Hepatocyte (in vitro differentiated cells): Measurements from ENCODE around the gene COA1. TPM values are rescaled to one million over a fixed set of nuclear protein-coding genes. Genes with fewer than 3 reads are reported as not detected.

Experiments used
- DNase-seq: peaks from one replicate; pipeline ENCODE4 v3.0.0-alpha.2; 2016; ENCODE audit warnings: low spot score
- H2AFZ ChIP-seq: fragments of 200-600 bp; sonication (generic); 2 replicates; pipeline ENCODE4 v1.6.0; 2016; ENCODE audit warnings: antibody characterized with exemption, mild to moderate bottlenecking
- H3K27ac ChIP-seq: fragments of 200-600 bp; sonication (generic); 2 replicates; pipeline ENCODE4 v1.5.1; 2016; ENCODE audit warnings: mild to moderate bottlenecking
- H3K27me3 ChIP-seq: fragments of 200-600 bp; sonication (generic); 2 replicates; pipeline ENCODE4 v1.6.1; 2016
- H3K36me3 ChIP-seq: fragments of 200-600 bp; sonication (generic); replicated peaks from 2 replicates; pipeline ENCODE4 v1.5.1; 2016; ENCODE audit warnings: low read depth; ENCODE audit not compliant: insufficient read depth
- H3K4me1 ChIP-seq: fragments of 200-600 bp; sonication (generic); 2 replicates; pipeline ENCODE4 v1.5.1; 2016; ENCODE audit warnings: mild to moderate bottlenecking, moderate library complexity; ENCODE audit not compliant: insufficient read depth
- H3K4me2 ChIP-seq: fragments of 200-600 bp; sonication (generic); 2 replicates; pipeline ENCODE4 v1.6.0; 2016
- H3K4me3 ChIP-seq: fragments of 200-600 bp; sonication (generic); 2 replicates; pipeline ENCODE4 v1.5.1; 2016; ENCODE audit warnings: mild to moderate bottlenecking
- H3K79me2 ChIP-seq: fragments of 200-600 bp; sonication (generic); 2 replicates; pipeline ENCODE4 v1.6.0; 2017; ENCODE audit warnings: mild to moderate bottlenecking
- H3K9me2 ChIP-seq: fragments of 200-600 bp; sonication (generic); replicated peaks from 2 replicates; pipeline ENCODE4 v1.6.0; 2017; ENCODE audit warnings: mild to moderate bottlenecking; ENCODE audit not compliant: insufficient read depth
- H3K9me3 ChIP-seq: fragments of 200-600 bp; sonication (generic); 2 replicates; pipeline ENCODE4 v1.5.1; 2016; ENCODE audit warnings: low read depth, mild to moderate bottlenecking
- H4K20me1 ChIP-seq: fragments of 200-600 bp; sonication (generic); 2 replicates; pipeline ENCODE4 v1.6.0; 2016; ENCODE audit warnings: mild to moderate bottlenecking; ENCODE audit not compliant: insufficient read depth, poor library complexity, severe bottlenecking
- CTCF ChIP-seq: fragments of 200-600 bp; sonication (generic); IDR thresholded peaks from 2 replicates; pipeline ENCODE4 v1.5.1; 2016; ENCODE audit warnings: antibody characterized with exemption, mild to moderate bottlenecking; ENCODE audit not compliant: poor library complexity
- EZH2 ChIP-seq: fragments of 200-600 bp; sonication (generic); IDR thresholded peaks from 2 replicates; pipeline ENCODE4 v1.6.1; 2016; ENCODE audit warnings: antibody characterized with exemption, mild to moderate bottlenecking, borderline replicate concordance
- EZH2phosphoT487 ChIP-seq: fragments of 200-600 bp; sonication (generic); IDR thresholded peaks from one replicate; pipeline ENCODE4 v1.6.1; 2018; ENCODE audit warnings: antibody characterized with exemption, mild to moderate bottlenecking, low read depth, moderate library complexity; ENCODE audit not compliant: unreplicated experiment, severe bottlenecking
- WGBS: methylation state at CpG from one replicate; pipeline ENCODE4 v1.1.6; 2016; ENCODE audit warnings: low lambda C conversion rate; ENCODE audit errors: missing lambda C conversion rate; 5-methylcytosine and 5-hydroxymethylcytosine counted together
- polyA plus RNA-seq: library from polyadenylated mRNA; unstranded; fragments of >200 nt; fragmentation: Nextera tagmentation; extraction: Ambion mirVana; gene quantifications from 2 replicates; pipeline ENCODE4 v1.2.1, GENCODE V29; 2016
- total RNA-seq: library from RNA; depleted of rRNA; stranded (reverse); fragments of >200 nt; gene quantifications from 2 replicates; pipeline ENCODE4 v1.2.3, GENCODE V29; 2014

The COA1 gene
- total and polyA plus RNA-seq, 2 experiments from 2014 or later: 52.1 to 55.2 TPM

DNA sequence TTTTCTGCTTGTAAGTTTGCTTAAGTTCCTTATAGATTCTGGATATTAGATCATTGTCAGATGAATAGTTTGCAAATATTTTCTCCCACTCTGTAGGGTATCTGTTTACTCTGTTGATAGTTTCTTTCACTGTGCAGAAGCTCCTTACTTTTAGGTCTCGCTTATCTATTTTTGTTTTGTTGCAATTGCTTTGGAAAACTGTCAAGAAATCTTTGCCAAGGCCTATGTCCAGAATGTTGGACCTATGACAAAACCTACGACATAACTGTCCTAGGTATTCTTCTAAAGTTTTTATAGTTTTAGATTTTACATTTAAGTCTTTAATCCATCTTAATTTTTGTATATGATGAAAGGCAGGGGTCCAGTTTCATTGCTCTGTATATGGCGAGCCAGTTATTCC is 27.4 kb downstream of the COA1 start:
- Histone ChIP-seq H3K4me1 (no peaks in the 10 kb centered on the region), H3K9me2 (no peaks in the 10 kb centered on the region), H3K79me2 (peaks cover 63% of the 10 kb centered on the region), H3K27ac (no peak overlapping the region), H2AFZ (no peak overlapping the region), H3K4me3 (no peak overlapping the region), H3K9me3 (no peaks in the 10 kb centered on the region), H3K36me3 (no peaks in the 10 kb centered on the region), H3K27me3 (no peaks in the 10 kb centered on the region), H4K20me1 (peaks cover 10% of the 10 kb centered on the region), H3K4me2 (no peak overlapping the region)
- WGBS: 90% methylated on average over 3 of the region's 3 CpGs
- TF ChIP-seq EZH2: no peak
- no peak for TF ChIP-seq CTCF
- no peak for TF ChIP-seq EZH2phosphoT487
- DNase-seq: no peak

DNA sequence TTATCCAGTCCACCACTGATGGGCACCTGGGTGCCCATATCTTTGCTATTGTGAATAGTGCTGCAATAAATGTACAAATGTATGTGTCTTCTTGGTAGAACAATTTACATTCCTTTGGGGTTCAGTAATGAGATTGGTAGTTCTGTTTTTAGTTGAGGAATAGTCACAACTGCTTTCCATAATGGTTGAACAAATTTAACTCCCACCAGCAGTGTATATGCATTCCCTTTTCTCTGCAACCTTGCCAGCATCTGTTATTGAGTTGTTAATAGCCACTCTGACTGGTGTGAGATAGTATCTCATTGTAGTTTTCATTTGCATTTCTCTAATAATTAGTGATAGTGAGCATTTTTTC is 27.8 kb downstream of the COA1 start:
- no peaks in the 10 kb centered on the region for H3K4me1 ChIP-seq
- no peak overlapping the region for H3K4me3 ChIP-seq
- H3K27ac ChIP-seq: no peak overlapping the region
- no peaks in the 10 kb centered on the region for H3K9me2 ChIP-seq
- no peak overlapping the region for H2AFZ ChIP-seq
- TF ChIP-seq EZH2 (no peak), EZH2phosphoT487 (no peak), CTCF (no peak)
- DNase-seq: no peak
- peaks cover 63% of the 10 kb centered on the region for H3K79me2 ChIP-seq
- H3K36me3 ChIP-seq: no peaks in the 10 kb centered on the region
- no peaks in the 10 kb centered on the region for H3K9me3 ChIP-seq
- H3K4me2 ChIP-seq: no peak overlapping the region
- peaks cover 10% of the 10 kb centered on the region for H4K20me1 ChIP-seq
- H3K27me3 ChIP-seq: no peaks in the 10 kb centered on the region

GRCh38 chr7:43700646-43701499 is 28.4 kb downstream of the COA1 start:
- Histone ChIP-seq H3K9me3 (no peaks in the 10 kb centered on the region), H3K79me2 (peaks cover 63% of the 10 kb centered on the region), H4K20me1 (peaks cover 11% of the 10 kb centered on the region), H3K4me1 (no peaks in the 10 kb centered on the region), H3K36me3 (no peaks in the 10 kb centered on the region), H3K27me3 (no peaks in the 10 kb centered on the region), H2AFZ (no peak overlapping the region), H3K27ac (no peak overlapping the region), H3K9me2 (no peaks in the 10 kb centered on the region), H3K4me2 (no peak overlapping the region), H3K4me3 (no peak overlapping the region)
- DNase-seq: no peak
- no peak for TF ChIP-seq EZH2
- no peak for TF ChIP-seq EZH2phosphoT487
- no peak for TF ChIP-seq CTCF
- WGBS: 50% methylated on average over 2 of the region's 2 CpGs
